Heart right ventricle (tissue), 16 donors: Measurements from ENCODE around the gene KIAA2012. TPM values are rescaled to one million over a fixed set of nuclear protein-coding genes. Genes with fewer than 3 reads are reported as not detected.

Experiments
- ATAC-seq, 8 donors: fragments of 200-7000 bp; cut with Tn5 transposase; one replicate each; pipeline ENCODE4 v1.9.1; 2020; ENCODE audit warnings: mild to moderate bottlenecking in 8 of 8, moderate library complexity in 8 of 8, moderate number of reproducible peaks in 1 of 8
- DNase-seq, 2 donors: peaks; one replicate each; pipeline ENCODE4 v3.0.0-alpha.2; 2020
- H3K27ac ChIP-seq, 10 donors: fragments of 200-600 bp; sonication (generic) in 2 of 10; one replicate each; pipeline versions ENCODE4 v1.5.0 to v1.8.0; 2020 to 2022; ENCODE audit warnings: mild to moderate bottlenecking in 3 of 10
- H3K27me3 ChIP-seq, 7 donors: fragments of 200-600 bp; one replicate each; pipeline ENCODE4 v1.8.0; 2021 to 2022; ENCODE audit warnings: mild to moderate bottlenecking in 2 of 7
- H3K36me3 ChIP-seq, 9 donors: fragments of 200-600 bp; sonication (generic) in 1 of 9; one replicate each; pipeline versions ENCODE4 v1.5.0 to v1.8.0; 2020 to 2022; ENCODE audit warnings: mild to moderate bottlenecking in 2 of 9
- H3K4me1 ChIP-seq, 9 donors: fragments of 200-600 bp; sonication (generic) in 1 of 9; one replicate each; pipeline versions ENCODE4 v1.5.0 to v1.8.0; 2020 to 2022; ENCODE audit warnings: mild to moderate bottlenecking in 4 of 9
- H3K4me3 ChIP-seq, 10 donors: fragments of 200-600 bp; sonication (generic) in 2 of 10; one replicate each; pipeline versions ENCODE4 v1.5.0 to v1.8.0; 2020 to 2022; ENCODE audit warnings: mild to moderate bottlenecking in 7 of 10, moderate library complexity in 2 of 10
- H3K9me3 ChIP-seq, 11 donors: fragments of 200-600 bp in 10 of 11; sonication (generic) in 2 of 11; one replicate each; pipeline versions ENCODE4 v1.5.0 to v1.8.0; 2013 to 2022; ENCODE audit warnings: mild to moderate bottlenecking in 2 of 11, control low read depth in 1 of 11, moderate library complexity in 1 of 11
- CTCF ChIP-seq, 9 donors: fragments of 200-600 bp; sonication (generic) in 2 of 9; IDR thresholded peaks; one replicate each; pipeline versions ENCODE4 v1.5.0 to v1.8.0; 2021 to 2022; ENCODE audit warnings: antibody characterized with exemption in 9 of 9, mild to moderate bottlenecking in 5 of 9, moderate library complexity in 1 of 9
- WGBS, 2 donors: extraction: QIAGEN DNeasy Blood & Tissue Kit; methylation state at CpG; one replicate each; pipeline ENCODE4 v1.1.7; 2013; ENCODE audit warnings: inconsistent platforms in 1 of 2; 5-methylcytosine and 5-hydroxymethylcytosine counted together
- intact Hi-C, 10 donors: fragments of 100-400 bp; cut with DNase I; formaldehyde crosslinking; loops; one replicate each; pipeline versions ENCODE4 v1.11.1 to v1.14.2; 2022
- polyA plus RNA-seq, 2 donors: library from polyadenylated mRNA; stranded (reverse); fragments of 200-250 nt; gene quantifications; one replicate each; pipeline ENCODE4 v1.2.3, GENCODE V29; 2013
- total RNA-seq, 10 donors: library from RNA; stranded (reverse); fragmentation: NEBNext Ultra II Directional in 3 of 10; extraction: Animal tissue kit (Norgen Biotek cat#: 25700) in 3 of 10; gene quantifications; one replicate each; pipeline versions ENCODE4 v1.2.1 to v1.2.4, GENCODE V29; 2021 to 2023
- donor health status: Arrhythmogenic right ventricular cardiomyopathy.
- donor health status: ischemic (EF 13 %, LVEDD 7.1; RV severe dilation, severe dysfunction).
- donor health status: healthy with polysubstance abuse.
- donor health status: DM: no; HTN: yes; CAD: no.
- donor health status: DM: no; HTN: no; CAD: no.
- donor health status: ischemic (EF 25% LVEDD 6.9; RV normal size, moderate dysfunction).
- donor health status: ischemic (EF 25% LVEDD 5.7; RV mildly dilated, moderate dysfunction).
- donor health status: healthy.
- donor health status: DM: yes; HTN: yes; CAD: no.
- donor health status: Ischemic cardiomyopathy.
- donor health status: ischemic (EF 35%, LVEDD 5.7; RV mildly dilated, moderate dysfunction).
- donor health status: nonischemic (EF 11% LVEDD 7.7; RV severe dilation, severe dysfunction).
- donor health status: DM: yes; HTN: yes; CAD: no.
- donor health status: PGD.
- donor health status: ischemic (EF 29% LVEDD 5.4; RV normal size, mild dysfunction).
- donor health status: nonischemic (EF 23%, LVEDD 6.1; RV moderate dilation, normal function).

Gene KIAA2012
- total and polyA plus RNA-seq, 12 donors: not detected

- 50 to 54% methylated on average over 7 of the region's 7 CpGs for WGBS, 2 donors
- H3K27ac ChIP-seq: no peak overlapping the region
- DNase-seq (peak; percentile 6 to 19), ATAC-seq (peak; percentile 33 to 86 (median 60))
- intact Hi-C loops: loop anchor here in 1 of 10 donors (1.0 kb wide), 1 partner anchor 40 kb away; no protein-coding TSS in a partner anchor
- no peaks in the 10 kb centered on the region for H3K27me3 ChIP-seq
- H3K4me3 ChIP-seq: no peak overlapping the region
- TF ChIP-seq CTCF (IDR thresholded peaks at IDR 0.05): no peak
- no peaks in the 10 kb centered on the region for H3K9me3 ChIP-seq
- peaks cover 0 to 21% (median 8%) of the 10 kb centered on the region in 9 donors for H3K4me1 ChIP-seq
- no peaks in the 10 kb centered on the region for H3K36me3 ChIP-seq
Measured at GRCh38 chr2:202090530-202090929, 17.5 kb downstream of the KIAA2012 start.

- peak in 1 of 8 donors; percentile 15 for ATAC-seq
- Histone ChIP-seq H3K9me3 (no peaks in the 10 kb centered on the region), H3K27me3 (no peaks in the 10 kb centered on the region), H3K4me1 (peaks cover 0 to 21% (median 8%) of the 10 kb centered on the region in 9 donors), H3K4me3 (no peak overlapping the region), H3K27ac (no peak overlapping the region), H3K36me3 (no peaks in the 10 kb centered on the region)
- no peak for DNase-seq
- 63 to 80% methylated on average over 6 of the region's 6 CpGs for WGBS, 2 donors
- intact Hi-C loops: no loop called here
- TF ChIP-seq CTCF (IDR thresholded peaks at IDR 0.05): no peak
Measured at GRCh38 chr2:202091476-202091875, 18.4 kb downstream of the KIAA2012 start.

GRCh38 chr2:202094426-202094986 is 21.5 kb downstream of the KIAA2012 start:
- intact Hi-C loops: no loop called here
- no peak for ATAC-seq
- no peak for DNase-seq
- no peak overlapping the region for H3K4me3 ChIP-seq
- TF ChIP-seq CTCF (IDR thresholded peaks at IDR 0.05): no peak
- H3K4me1 ChIP-seq: peaks cover 0 to 21% (median 8%) of the 10 kb centered on the region in 9 donors
- no peaks in the 10 kb centered on the region for H3K36me3 ChIP-seq
- no peak overlapping the region for H3K27ac ChIP-seq
- H3K27me3 ChIP-seq: no peaks in the 10 kb centered on the region
- H3K9me3 ChIP-seq: no peaks in the 10 kb centered on the region
- 89 to 93% methylated on average over 3 of the region's 3 CpGs for WGBS, 2 donors

GRCh38 chr2:202095235-202095634 is 22.2 kb downstream of the KIAA2012 start:
- intact Hi-C loops: no loop called here
- no peak for ATAC-seq
- Histone ChIP-seq H3K27me3 (no peaks in the 10 kb centered on the region), H3K27ac (no peak overlapping the region), H3K9me3 (no peaks in the 10 kb centered on the region), H3K36me3 (no peaks in the 10 kb centered on the region), H3K4me1 (peaks cover 0 to 17% (median 6%) of the 10 kb centered on the region in 9 donors), H3K4me3 (no peak overlapping the region)
- TF ChIP-seq CTCF (IDR thresholded peaks at IDR 0.05): no peak
- no peak for DNase-seq
